Heart left ventricle (tissue), 13 donors: ENCODE data around the gene THSD4.

Experiments used
- POLR2A ChIP-seq, 2 donors: fragments of 450-650 bp; IDR thresholded peaks; one replicate each; pipeline ENCODE4 v1.6.1; 2017; ENCODE audit warnings: antibody characterized with exemption in 2 of 2, mild to moderate bottlenecking in 2 of 2, moderate library complexity in 2 of 2
- TF ChIP-seq, protein P1 (sequence below), 12 donors: fragments of 200-600 bp; sonication (generic) in 4 of 12; IDR thresholded peaks; one replicate each; pipeline versions ENCODE4 v1.5.0 to v1.8.0; 2018 to 2022; ENCODE audit warnings: antibody characterized with exemption in 12 of 12, mild to moderate bottlenecking in 5 of 12
- donor health status: ischemic (EF 13 %, LVEDD 7.1; RV severe dilation, severe dysfunction).
- donor health status: DM: no; HTN: yes; CAD: no.
- donor health status: DM: no; HTN: no; CAD: no.
- donor health status: ischemic (EF 25% LVEDD 6.9; RV normal size, moderate dysfunction).
- donor health status: ischemic (EF 25% LVEDD 5.7; RV mildly dilated, moderate dysfunction).
- donor health status: ischemic (EF 35%, LVEDD 5.7; RV mildly dilated, moderate dysfunction).
- donor health status: nonischemic (EF 11% LVEDD 7.7; RV severe dilation, severe dysfunction).
- donor health status: DM: yes; HTN: yes; CAD: no.
- donor health status: PGD.
- donor health status: ischemic (EF 29% LVEDD 5.4; RV normal size, mild dysfunction).
- donor health status: nonischemic (EF 23%, LVEDD 6.1; RV moderate dilation, normal function).

DNA sequence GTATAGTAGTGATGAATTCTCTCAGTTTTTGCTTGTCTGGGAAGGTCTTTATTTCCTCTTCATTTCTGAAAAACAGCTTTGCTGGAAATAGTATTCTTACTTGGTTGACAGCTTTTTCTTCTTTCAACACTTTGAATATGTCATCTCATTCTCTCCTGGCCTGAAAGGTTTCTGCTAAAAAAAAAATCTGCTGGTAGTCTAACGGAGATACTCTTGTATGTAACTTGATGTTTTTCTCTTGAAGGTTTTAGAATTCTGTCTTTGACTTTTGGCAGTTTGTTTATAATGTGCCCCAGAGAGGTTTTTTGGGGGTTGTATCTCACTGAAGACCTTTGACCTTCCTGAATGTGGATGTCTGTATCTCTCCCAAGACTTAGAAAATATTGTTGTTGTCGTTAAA, 47.0 kb downstream of the THSD4 start:
- TF ChIP-seq, protein P1, sequence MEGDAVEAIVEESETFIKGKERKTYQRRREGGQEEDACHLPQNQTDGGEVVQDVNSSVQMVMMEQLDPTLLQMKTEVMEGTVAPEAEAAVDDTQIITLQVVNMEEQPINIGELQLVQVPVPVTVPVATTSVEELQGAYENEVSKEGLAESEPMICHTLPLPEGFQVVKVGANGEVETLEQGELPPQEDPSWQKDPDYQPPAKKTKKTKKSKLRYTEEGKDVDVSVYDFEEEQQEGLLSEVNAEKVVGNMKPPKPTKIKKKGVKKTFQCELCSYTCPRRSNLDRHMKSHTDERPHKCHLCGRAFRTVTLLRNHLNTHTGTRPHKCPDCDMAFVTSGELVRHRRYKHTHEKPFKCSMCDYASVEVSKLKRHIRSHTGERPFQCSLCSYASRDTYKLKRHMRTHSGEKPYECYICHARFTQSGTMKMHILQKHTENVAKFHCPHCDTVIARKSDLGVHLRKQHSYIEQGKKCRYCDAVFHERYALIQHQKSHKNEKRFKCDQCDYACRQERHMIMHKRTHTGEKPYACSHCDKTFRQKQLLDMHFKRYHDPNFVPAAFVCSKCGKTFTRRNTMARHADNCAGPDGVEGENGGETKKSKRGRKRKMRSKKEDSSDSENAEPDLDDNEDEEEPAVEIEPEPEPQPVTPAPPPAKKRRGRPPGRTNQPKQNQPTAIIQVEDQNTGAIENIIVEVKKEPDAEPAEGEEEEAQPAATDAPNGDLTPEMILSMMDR (IDR thresholded peaks at IDR 0.05), result no peak
- TF ChIP-seq POLR2A (IDR thresholded peaks at IDR 0.05), result no peak
